GM18873 (cell line): ENCODE results near the gene UBAP2L.
"Not testable (repeated sequence)": the region's sequence is repeated elsewhere in the genome, so short reads cannot be mapped to it uniquely, and the experiment has no call there.

ENCODE experiments used
- ATAC-seq: cut with Tn5 transposase; IDR thresholded peaks from one replicate; pipeline ENCODE4 v1.9.1; 2021; ENCODE audit warnings: mild to moderate bottlenecking, moderate library complexity, moderate number of reproducible peaks; ENCODE audit not compliant: unreplicated experiment, low FRiP score

Gene UBAP2L

DNA sequence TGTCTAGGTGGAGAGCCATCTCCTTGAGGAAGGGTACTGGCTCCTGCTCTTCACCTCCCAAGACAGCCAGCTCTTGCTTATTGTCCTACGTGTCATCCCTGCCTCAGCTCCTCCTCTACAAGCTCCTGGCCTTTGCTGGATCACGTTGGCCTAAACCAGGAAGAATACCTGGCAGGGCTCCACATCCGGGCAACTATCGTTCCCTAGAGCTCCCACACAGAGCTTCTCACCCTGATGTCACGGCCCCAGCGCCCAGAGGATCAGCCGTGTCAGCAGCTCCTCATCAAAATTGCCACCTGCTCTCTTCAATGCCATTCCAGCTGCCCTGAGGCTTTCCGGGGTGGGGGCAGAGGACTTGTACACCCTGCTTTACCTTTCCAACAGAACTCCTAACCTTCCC, 26.9 kb upstream of the UBAP2L start:
- ATAC-seq, result no peak

DNA sequence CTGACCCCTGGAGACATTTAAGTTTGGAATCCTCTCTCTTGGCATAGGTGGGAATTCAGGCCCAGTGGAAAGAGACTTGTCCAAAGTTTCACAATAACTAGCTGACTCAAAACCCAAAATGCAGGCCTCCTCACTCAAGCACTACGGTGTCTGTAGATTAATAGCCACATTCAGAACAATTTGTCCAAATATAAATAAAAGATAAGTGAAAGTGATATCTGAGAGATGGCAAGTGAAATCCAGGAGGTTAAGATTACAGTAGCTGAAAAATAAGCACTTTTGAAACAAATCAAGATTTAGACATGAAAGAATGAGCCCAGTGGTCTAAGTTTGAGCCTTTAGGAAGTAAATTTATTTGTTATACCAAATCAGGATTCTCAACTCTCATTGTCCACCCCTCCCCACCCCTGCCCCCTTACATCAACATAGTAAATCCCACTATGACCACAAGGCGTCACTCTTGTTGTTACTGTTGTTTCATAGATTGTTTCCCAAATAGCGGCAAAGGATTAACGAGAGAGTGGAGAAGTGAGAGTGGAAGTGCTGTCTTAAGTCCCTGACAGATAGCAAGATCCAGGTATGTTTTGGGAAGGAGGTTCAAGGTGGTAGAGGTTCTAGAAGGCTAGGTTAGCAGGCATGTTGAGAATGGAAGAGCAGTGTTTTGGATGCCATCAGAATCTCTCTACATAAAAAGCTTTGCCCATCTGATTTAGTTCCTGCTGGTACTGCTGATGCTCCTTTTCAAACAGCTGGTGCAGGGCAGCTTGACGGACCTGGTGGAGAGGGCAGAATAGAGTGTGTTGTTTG, 21.8 kb upstream of the UBAP2L start:
- ATAC-seq, result no peak

DNA sequence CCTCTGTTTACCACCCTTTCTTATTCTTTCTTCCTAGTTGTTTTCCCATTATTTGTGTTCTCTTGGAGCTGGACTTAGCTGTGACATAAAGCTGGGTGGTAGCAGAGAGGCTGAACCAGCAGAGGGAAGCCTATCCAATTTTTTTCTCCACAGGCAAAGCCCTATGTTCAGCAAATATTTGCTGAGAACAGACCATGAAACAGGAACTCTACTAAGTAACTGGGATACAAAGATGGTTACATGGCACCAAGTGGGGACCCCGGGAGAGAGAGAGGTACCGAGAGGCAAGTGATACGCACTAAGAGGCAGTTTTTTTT, 21.2 kb upstream of the UBAP2L start:
- ATAC-seq, result no peak

DNA sequence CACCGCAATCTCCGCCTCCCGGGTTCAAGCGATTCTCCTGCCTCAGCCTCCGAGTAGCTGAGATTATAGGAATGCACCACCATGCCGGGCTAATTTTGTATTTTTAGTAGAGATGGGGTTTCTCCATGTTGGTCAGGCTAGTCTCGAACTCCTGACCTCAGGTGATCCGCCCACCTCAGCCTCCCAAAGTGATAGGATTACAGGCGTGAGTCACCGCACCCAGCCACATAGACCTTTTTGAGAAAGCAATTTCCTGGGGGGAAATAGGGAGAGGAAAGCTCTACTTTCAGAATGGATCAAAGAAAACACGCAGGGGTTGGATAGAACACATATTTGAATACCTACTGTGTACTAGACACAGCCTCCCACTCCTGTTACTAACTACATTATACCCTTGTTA, 15.0 kb upstream of the UBAP2L start:
- not testable (repeated sequence) for ATAC-seq

DNA sequence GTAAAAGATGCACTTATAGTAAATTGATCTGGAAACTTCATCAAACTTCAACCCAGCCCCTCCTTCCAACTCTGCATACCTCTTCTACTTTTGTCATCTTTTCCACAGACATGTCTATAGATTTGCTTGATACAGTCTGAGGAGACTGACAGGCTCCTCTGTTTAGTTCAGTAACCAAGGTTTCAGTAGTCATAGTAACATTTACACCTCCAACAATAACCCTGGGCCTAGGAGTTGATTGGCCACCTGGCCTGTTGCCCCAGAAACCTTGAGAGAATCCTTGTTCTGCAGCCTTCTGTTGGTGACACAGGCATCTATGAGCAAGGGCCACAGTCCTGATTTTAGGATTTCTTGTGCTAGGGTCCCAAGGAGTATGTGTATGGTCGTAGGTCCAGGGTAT, 14.6 kb upstream of the UBAP2L start, which contains the start of gene CFAP141:
CFAP141 (minus strand) TSS at position 138 of the 400 bp plus-strand sequence; CDS start at position 112, 26 bp downstream.
- no peak for ATAC-seq

DNA sequence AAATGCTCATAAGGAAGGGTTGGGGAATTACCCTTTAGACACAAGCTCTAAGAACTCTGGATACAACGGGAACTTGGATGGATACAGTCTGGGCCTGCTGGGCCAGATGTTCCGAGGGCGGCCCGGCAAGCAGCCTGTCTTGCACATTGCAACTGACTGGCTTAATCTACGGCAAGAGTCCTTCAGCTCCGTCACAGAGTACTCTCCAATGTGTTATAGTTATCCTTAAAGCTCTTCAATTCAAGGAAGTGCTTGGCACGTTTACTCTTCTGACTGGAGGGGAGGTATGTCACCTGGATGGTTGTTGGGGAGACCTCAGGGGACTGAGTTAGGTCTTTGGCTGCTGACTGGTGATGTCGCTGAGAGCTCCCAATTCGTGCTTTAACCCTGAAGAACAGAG, 13.5 kb upstream of the UBAP2L start:
- no peak for ATAC-seq

DNA sequence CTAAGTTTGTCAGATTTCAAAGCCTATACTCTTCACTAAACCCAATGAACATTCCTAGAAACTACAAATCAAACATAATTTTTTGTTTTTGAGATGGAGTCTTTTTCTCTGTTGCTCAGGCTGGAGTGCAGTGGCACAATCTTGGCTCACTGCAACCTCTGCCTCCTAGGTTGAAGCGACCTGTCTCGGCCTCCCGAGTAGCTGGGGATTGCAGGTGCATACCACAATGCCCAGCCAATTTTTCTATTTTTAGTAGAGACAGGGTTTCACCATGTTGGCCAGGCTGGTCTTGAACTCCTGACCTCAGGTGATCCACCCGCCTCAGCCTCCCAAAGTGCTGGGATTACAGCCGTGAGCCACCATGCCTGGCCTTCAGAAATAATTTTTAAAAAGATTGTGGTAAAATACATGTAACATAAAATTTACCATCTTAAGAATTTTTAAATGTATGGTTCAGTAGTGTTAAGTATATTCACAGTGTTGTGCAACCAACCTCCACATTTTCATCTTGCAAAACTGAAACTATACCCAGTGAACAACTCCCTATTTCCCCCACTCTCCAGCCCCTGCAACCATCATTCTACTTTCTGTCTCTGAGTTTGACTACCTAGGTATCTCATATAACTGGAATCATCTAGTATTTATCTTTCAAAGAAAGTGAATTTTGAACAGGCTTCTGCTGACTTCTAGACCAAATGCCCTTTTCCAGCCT, 11.9 kb upstream of the UBAP2L start:
- no peak for ATAC-seq

DNA sequence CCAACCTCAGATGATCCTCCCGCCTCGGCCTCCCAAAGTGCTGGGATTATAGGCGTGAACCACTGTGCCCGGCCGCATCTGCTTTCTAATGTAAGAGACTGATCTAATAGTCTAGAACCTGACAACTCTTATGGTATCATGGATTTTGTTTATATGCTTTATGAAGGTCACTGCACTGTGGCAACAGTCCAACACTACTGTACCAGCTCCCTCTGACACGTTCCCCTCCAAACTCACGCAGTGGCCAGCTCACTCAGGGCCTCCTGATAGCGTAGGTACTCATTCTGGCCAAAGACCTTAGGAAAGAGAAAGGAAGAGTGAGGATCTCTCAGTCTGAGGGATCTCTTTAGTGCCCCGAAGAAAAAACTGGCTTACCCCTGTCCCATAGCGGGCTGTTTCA, 8.7 kb upstream of the UBAP2L start:
- ATAC-seq, result no peak

DNA sequence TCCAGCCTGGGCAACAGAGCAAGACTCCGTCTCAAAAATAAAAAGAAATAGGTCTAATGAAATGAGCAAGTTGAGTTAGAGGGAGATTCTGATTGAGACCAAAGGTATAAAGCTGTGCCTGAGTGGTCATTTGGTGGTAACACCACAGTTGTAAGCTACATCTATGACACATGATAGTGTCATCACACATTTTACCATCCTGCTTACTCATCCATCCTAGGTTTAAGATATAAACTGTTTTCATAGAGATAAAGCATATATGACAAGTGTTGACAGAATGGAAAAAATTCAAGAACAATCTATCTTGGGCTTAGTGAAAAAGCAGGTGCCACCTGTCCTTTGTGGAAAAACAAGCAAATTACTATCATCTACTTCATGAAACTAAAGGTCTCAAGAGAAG, 7.5 kb upstream of the UBAP2L start:
- ATAC-seq, result no peak

DNA sequence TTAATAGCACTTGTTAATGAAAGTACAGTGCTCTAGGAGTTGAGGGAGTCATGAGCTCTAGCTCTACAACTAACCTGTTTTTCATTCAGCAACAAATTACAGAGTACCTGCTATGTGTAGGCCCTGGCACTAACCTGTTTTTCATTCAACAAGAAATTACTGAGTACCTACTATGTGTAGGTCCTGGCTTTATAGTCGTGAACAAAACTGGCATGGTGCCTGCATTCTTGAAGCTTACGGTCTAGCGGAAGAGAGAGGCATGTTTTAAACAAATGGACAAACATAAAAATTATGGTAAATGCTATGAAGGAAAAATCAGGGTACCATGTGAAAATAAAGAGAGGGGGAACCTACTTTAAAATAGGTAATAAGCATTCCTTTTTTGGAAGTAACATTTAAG, 2.2 kb upstream of the UBAP2L start:
- no peak for ATAC-seq

DNA sequence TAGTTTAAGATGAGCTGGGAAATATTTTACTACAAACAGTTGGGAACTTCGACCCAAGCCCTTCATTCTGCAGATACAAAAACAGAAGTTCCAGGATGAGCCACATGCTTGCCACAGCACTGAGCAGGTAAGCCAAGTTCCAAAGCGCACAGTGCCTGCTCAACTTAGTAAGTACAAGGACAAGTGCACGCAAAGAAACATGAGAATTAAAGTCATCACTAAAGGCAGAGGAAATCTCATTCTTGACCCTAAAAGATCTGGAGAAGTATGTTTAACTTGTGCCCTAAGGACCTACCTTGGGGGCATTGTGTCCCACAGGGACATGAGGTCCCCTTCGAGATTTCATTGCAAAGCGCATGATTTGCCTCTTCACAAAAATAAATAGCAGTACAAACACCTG, 1.2 kb upstream of the UBAP2L start:
- no peak for ATAC-seq

DNA sequence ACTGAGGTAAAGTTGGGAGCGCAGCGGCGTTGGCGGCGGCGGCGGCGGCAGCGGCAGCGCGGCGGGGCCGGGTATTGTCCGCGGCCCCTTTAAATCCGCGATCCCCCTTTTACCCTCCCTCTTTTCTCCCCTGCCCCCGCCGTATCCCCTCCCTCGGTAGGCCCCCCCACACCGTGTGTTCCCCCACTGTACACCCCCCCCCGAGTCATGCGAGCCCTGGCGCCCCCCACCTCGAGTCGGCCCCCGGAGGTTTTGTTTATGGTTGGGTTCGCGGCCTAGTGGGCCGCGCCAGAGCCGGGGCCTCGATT, 169 bp downstream of the UBAP2L start:
- ATAC-seq, result no peak

DNA sequence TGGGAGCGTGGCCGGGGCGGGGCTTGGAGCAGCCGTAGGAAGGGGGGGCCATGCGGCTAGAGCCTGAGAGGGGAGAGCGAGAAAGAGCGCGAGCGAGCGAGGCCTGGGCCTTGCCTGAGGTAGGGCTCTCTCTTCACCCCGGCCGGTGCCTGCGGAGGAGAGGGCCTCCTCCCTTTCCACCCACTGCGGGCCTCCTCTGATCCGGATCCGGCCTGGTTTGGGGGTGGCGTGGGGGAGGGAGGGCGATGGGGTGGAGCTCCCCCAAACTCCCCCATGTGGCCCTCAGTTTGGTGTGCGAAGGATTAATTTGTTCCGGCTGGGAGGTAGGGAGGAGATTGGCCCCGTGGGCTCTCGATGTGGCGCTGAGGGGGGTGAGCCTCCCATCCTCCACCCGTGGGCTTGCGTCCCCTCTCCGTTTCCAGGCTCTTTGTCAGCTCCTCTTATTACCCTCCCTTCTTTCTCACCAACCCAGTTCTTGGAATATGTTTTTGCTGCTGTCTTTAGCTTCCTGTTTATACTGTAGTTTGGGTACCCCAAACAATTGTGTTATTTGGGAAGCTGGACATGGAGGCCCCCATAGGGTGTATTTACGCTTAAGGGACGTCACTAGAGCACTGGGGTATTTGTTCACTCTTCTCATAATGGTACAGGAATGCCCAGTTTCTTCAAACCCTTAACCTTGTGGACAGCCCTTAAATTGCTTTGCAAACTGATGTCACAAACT, 685 bp downstream of the UBAP2L start:
- no peak for ATAC-seq

DNA sequence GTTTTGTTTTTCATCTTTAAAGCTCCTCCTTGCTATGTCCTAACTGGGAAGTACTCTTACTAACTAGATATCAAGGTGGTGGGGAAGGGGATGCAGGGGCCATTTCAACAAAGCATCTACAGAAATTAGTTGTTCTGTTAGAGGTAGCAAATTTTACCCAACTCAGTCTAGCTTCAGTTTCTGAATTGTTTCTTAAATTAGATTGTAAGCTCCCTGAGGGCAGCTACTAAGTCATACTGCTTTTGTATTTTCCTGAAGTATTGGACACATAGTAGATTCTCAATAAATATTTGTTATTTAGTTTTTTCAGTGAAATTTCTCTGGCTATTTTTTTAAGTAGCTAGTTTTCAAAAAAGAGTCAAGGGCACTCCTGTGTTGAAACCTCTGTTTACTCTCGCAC, 1.8 kb downstream of the UBAP2L start:
- no peak for ATAC-seq

DNA sequence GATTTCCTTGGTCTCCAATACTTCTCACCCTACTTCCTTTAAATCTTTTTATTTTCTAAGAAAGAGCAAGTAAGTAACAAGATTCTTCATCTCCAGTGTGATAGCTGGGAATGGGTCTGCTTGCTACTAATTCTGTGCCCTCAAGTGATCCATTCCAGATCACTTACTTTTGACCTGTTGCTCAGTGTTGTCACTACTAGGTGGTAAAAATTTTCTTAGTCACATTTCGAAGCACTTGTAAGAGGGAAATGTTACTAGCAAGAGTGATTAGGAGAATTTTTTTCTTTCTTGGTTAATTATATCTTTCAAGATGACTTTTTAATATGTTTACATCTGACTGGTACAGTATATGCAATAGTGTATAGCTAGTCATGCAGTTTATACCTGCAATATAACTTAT, 2.2 kb downstream of the UBAP2L start:
- ATAC-seq, result no peak

DNA sequence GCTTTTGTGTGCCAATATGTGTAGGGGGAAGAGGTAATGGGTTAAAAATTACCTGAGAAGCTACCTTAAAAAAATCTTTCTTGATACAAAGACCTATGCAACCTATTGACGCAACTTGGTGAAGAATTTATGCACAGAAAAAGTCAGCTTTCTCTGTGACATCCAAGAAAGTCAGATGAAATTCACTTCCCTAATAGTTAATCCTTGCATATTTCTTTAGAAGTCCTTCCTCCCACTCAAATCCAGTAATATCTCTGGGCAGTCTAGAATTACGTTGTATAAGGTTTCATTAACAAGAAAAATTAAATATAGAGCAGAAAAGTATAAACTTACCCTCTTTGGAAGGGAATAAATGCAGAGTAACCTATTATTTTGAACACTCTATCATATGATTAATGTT, 2.9 kb downstream of the UBAP2L start:
- ATAC-seq, result no peak

DNA sequence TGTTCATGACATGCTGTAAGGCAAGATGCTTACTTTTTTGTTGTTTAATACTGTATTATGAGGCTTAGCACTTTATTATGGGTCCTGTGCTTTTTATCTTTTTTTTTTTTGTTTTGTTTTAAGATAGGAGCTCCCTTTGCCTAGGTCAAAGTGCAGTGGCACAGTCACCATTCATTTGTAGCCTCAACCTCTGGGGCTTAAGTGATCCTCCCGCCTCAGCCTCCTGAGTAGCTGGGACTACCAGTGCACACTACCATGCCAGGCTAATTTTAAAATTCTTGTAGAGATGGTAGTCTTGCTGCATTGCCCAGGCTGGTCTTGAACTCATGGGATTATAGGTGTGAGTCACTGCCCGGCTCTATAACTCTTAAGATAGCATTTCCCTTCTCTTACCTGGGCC, 4.6 kb downstream of the UBAP2L start:
- ATAC-seq, result no peak

DNA sequence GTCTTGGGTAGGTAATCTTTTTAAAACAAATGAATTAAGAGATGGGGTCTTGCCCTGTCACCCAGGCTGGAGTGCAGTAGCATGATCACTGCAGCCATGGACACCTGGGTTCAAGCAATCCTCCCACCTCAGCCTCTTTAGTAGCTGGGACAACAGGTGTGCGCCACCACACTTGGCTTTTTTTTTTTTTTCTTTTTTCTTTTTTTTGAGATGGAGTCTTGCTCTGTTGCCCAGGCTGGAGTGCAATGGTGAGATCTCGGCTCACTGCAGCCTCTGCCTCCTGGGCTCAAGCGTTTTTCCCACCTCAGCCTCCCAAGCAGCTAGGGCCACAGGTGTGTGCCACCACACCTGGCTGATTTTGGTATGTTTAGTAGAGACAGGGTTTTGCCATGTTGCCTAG, 10.4 kb downstream of the UBAP2L start:
- not testable (repeated sequence) for ATAC-seq

DNA sequence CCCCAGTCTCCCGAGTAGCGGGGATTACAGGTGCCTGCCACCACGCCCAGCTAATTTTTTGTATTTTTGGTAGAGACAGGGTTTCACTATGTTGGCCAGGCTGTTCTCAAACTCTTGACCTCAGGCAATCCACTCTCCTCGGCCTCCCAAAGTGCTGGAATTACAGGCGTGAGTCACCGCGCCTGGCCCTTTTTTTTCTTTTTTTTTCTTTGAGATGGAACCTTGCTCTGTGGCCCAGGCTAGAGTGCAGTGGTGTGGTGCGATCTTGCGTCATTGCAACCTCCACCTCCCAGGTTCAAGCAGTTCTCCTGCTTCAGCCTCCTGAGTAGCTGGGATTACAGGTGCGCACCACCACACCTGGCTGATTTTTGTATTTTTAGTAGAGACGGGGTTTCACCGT, 12.4 kb downstream of the UBAP2L start:
- ATAC-seq, result not testable (repeated sequence)

DNA sequence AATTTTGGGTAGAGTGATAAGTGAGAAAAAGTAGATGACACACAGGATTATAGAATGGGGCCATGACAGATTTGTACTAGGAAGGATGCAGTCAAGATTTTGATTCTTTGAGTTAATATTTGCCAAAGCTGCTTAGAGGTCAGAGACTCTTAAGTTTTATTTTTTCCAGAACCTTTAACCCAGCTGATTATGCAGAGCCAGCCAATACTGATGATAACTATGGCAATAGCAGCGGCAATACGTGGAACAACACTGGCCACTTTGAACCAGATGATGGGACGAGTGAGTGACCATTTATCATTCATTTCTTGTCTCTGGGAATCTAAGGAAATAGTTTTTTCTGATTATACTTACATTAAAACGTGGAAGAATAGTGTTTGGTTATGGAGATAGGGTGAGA, 16.1 kb downstream of the UBAP2L start:
- no peak for ATAC-seq

DNA sequence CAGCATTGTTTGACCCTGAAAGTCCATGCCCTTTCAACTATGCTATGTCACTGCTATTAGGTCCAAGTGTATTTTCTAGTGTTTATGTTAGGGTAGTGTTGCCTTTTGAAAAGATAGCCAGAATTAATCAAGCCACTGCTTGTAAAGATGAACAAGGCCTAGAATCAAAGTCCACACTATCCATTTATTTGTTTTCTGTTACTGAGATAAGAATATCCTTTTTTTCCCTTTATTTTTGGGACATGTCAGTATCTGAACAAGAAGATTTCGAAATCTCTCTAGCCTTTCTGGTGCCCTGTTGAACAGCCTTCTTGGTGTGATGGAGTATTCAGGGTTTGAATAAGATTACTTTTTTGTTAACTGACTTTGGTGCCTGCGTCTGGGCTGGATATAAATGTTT, 16.7 kb downstream of the UBAP2L start:
- ATAC-seq, result no peak
